PFSK-1 (cell line): ENCODE measurements around the gene ANGPT4.

Experiments used
- FOXP2 ChIP-seq: optimal IDR thresholded peaks from 2 replicates; pipeline ENCODE3; 2011; ENCODE audit warnings: borderline replicate concordance, control low read depth, inconsistent platforms; ENCODE audit not compliant: insufficient read depth; ENCODE audit errors: extremely low read length, extremely low read depth
- POLR2AphosphoS5 ChIP-seq: IDR thresholded peaks from 2 replicates; pipeline ENCODE4 v1.6.1; 2012; ENCODE audit warnings: low read depth, mild to moderate bottlenecking, control low read depth, low read length, moderate library complexity
- SIN3A ChIP-seq: IDR thresholded peaks from 2 replicates; pipeline ENCODE4 v1.6.1; 2012; ENCODE audit warnings: mild to moderate bottlenecking, low read length, moderate library complexity, borderline replicate concordance; ENCODE audit not compliant: insufficient read depth
- TAF1 ChIP-seq: IDR thresholded peaks from 2 replicates; pipeline ENCODE4 v1.6.1; 2012; ENCODE audit warnings: low read length, control low read depth, borderline replicate concordance; ENCODE audit not compliant: insufficient read depth
- TF ChIP-seq, protein P1 (sequence below), 2 experiments: IDR thresholded peaks; 2 replicates each; pipeline versions ENCODE4 v1.6.1 to v1.8.0; 2011 to 2012; ENCODE audit warnings: low read depth in 2 of 2, low read length in 2 of 2, control low read depth in 1 of 2, inconsistent platforms in 1 of 2, mild to moderate bottlenecking in 1 of 2, moderate library complexity in 1 of 2; ENCODE audit not compliant: insufficient read depth in 1 of 2

ANGPT4 gene

DNA sequence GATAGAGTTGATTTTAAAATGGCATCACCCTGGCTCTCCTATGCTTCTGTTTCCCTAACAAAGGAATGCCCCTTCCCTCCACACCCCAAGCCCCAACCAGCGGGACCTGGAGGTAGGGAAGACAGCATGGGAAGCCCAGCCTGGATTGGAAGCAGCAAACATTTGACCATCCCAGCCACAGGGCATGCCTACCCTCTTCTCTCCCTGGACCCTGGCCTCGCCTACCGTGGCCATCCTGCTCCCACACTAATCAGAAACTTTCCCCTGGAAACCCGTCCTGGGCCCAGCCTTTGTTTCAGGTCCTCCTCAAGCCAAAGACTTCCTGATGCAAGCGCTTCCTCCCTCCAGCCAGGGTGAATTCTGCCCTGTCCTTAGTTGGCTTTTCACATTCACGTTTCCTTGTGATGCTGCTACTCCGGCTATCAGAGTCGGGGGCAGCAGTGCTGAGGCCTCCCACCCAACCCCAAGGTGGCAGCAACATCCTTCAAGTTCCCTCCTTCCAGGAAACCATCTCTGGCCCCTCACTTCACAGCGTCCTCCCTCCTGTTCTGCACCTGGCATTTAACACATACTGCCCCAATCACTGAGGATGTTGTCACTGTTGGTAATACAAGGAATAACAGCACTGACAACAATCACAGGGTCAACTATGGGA is 18.2 kb upstream of the ANGPT4 start:
- TF ChIP-seq, protein P1, sequence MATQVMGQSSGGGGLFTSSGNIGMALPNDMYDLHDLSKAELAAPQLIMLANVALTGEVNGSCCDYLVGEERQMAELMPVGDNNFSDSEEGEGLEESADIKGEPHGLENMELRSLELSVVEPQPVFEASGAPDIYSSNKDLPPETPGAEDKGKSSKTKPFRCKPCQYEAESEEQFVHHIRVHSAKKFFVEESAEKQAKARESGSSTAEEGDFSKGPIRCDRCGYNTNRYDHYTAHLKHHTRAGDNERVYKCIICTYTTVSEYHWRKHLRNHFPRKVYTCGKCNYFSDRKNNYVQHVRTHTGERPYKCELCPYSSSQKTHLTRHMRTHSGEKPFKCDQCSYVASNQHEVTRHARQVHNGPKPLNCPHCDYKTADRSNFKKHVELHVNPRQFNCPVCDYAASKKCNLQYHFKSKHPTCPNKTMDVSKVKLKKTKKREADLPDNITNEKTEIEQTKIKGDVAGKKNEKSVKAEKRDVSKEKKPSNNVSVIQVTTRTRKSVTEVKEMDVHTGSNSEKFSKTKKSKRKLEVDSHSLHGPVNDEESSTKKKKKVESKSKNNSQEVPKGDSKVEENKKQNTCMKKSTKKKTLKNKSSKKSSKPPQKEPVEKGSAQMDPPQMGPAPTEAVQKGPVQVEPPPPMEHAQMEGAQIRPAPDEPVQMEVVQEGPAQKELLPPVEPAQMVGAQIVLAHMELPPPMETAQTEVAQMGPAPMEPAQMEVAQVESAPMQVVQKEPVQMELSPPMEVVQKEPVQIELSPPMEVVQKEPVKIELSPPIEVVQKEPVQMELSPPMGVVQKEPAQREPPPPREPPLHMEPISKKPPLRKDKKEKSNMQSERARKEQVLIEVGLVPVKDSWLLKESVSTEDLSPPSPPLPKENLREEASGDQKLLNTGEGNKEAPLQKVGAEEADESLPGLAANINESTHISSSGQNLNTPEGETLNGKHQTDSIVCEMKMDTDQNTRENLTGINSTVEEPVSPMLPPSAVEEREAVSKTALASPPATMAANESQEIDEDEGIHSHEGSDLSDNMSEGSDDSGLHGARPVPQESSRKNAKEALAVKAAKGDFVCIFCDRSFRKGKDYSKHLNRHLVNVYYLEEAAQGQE (IDR thresholded peaks at IDR 0.05; ENCODE audit: insufficient read depth in 1 of 2, low read depth in 2 of 2, low read length in 2 of 2): no peak
- no peak for TF ChIP-seq FOXP2
- TF ChIP-seq POLR2AphosphoS5: no peak
- no peak for TF ChIP-seq TAF1
- TF ChIP-seq SIN3A: no peak

DNA sequence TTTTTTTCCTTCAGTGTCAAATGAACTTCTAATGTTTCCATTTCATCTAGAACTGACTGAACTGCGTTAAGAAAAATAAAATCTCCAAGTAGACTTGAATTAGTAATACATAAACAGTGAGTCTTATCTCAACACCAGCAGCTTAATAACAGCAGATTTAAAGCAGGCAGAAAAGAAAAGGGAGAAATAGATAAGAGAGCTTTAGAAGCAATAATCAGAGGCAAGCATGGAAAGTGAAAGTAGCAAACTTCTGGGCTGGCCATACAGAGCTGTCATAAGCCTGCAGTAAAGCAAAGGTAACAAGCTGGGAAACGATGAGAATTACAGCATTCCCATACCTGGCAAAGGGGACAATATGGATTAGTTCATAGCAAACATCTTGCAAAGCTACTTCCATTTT is 16.9 kb upstream of the ANGPT4 start:
- TF ChIP-seq TAF1 (no peak), POLR2AphosphoS5 (no peak), SIN3A (no peak), FOXP2 (no peak)
- TF ChIP-seq, protein P1 (IDR thresholded peaks at IDR 0.05; ENCODE audit: insufficient read depth in 1 of 2, low read depth in 2 of 2, low read length in 2 of 2): no peak

DNA sequence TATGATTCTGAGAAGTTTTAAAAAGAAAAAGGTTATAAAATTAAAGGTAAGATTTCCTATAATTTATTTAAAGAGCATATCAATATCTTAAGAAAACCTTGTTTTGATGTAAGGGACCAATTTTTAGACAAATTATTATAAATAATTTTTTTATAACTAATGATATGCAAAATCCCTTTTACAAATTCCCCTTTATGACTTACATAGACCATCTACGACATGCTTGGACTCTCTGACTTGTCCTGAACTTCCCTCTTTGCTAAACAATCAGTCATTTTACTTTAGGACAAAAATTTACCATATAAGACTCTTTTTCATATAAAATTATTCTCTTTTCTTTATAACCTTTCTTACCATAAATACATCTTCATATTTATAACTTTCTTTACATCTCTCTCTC is 15.3 kb upstream of the ANGPT4 start:
- TF ChIP-seq, protein P1 (IDR thresholded peaks at IDR 0.05; ENCODE audit: insufficient read depth in 1 of 2, low read depth in 2 of 2, low read length in 2 of 2): no peak
- TF ChIP-seq SIN3A (no peak), FOXP2 (no peak), POLR2AphosphoS5 (no peak), TAF1 (no peak)

DNA sequence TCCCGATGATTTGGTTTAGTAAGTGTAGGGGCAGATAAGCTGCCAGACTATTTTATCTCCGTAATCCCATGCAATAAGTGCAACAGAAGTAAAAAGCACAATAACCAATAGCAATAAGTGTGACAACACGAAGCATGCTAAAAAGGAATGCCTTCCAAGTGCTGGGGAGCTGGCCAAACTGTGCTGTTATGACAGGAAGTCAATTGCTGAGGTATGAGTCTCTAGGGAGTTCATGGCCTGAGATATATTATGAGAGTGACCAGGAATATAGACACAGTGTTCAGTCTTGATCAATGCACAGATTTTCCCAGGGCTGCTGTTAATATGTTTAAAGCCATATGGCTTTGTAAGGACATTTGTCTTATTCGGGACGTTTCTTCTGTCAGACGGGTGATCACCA is 10.5 kb upstream of the ANGPT4 start:
- no peak for TF ChIP-seq FOXP2
- TF ChIP-seq SIN3A: no peak
- TF ChIP-seq, protein P1 (IDR thresholded peaks at IDR 0.05; ENCODE audit: insufficient read depth in 1 of 2, low read depth in 2 of 2, low read length in 2 of 2): no peak
- no peak for TF ChIP-seq TAF1
- TF ChIP-seq POLR2AphosphoS5: no peak
